Measurements from ENCODE around the gene PRAMEF9. TPM values are rescaled to one million over a fixed set of nuclear protein-coding genes. Genes with fewer than 3 reads are reported as not detected.
"Not testable (repeated sequence)": the region's sequence is repeated elsewhere in the genome, so short reads cannot be mapped to it uniquely, and the experiment has no call there.

Gene PRAMEF9
- total RNA-seq (not detected), polyA plus RNA-seq (not detected)
- long read RNA-seq, donor 1 = 0 reads
- long read RNA-seq, donor 2 = 0 reads
- long read RNA-seq, donor 3 = 0 reads
- long read RNA-seq, donor 4 = 0 reads
- long read RNA-seq, donor 5 = 0 reads

DNA sequence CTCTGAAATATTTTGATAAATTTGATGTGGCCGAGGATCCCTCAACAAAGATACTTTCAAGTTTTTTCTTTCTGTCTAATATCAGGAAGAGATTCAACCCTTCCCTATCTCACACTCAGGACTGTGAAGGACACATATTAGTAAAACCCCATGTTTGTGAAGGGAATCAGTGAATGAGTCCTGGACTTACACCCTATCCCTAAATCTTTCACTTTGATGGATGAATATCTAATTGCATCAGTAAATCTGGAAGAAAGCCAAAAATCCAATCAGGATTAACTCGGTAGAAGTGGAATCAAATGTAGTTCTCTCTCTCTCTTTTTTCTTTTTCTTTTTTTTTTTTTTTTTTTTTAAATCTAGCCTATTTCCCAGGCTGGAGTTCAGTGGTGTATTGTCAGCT lies at the start of gene PRAMEF9:
Gene PRAMEF9, plus strand, starts transcription at position 301 of the 400 bp plus-strand sequence. CDS start 3,433 bp downstream, outside the sequence.
- not testable (repeated sequence) for H3K27ac ChIP-seq (ENCODE audit: low read depth in 1 of 2, low read length in 1 of 2); H3K9me3 ChIP-seq (ENCODE audit: control insufficient read depth in 4 of 4, insufficient read depth in 3 of 4, low read length in 3 of 4); H3K9ac ChIP-seq (ENCODE audit: insufficient read depth in 1 of 2, low read length in 2 of 2); H3K27me3 ChIP-seq (ENCODE audit: control insufficient read depth in 3 of 3, insufficient read depth in 3 of 3, low read length in 2 of 3); DNase-seq; H3K36me3 ChIP-seq (ENCODE audit: control insufficient read depth in 4 of 4, insufficient read depth in 4 of 4, low read length in 4 of 4); ATAC-seq (ENCODE audit: insufficient read depth, low FRiP score); H3K4me3 ChIP-seq; H3K4me1 ChIP-seq (ENCODE audit: control insufficient read depth in 5 of 5, insufficient read depth in 5 of 5, low read length in 5 of 5)
- 94 to 100% methylated on average over 1 of the region's 2 CpGs for WGBS, 2 donors

DNA sequence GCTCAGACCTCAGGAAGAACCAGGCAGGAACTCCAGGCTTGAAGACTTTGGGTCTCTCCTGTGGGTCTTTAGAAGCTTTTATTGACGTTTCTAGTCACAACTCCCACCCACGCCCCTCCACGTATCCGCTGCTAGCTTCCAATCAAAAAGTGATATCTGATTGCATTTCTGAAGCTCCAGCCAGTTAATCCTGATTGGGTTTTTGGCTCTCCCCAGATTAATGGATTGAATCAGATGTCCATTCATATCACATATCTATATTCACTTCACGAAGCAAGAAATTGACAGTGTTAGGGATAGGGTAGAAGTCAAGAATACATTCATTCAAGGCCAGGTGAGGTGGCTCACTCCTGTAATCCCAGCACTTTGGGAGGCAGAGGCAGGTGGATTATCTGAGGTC lies 15.7 kb upstream of the PRAMEF9 start, which contains the start of gene PRAMEF26:
Gene PRAMEF26, minus strand, starts transcription at position 101 of the 400 bp plus-strand sequence. CDS start 2,914 bp downstream, outside the sequence.
- DNase-seq; H3K27ac ChIP-seq (ENCODE audit: low read depth in 1 of 2, low read length in 1 of 2); H3K9me3 ChIP-seq (ENCODE audit: control insufficient read depth in 4 of 4, insufficient read depth in 3 of 4, low read length in 3 of 4); H3K4me3 ChIP-seq; H3K9ac ChIP-seq (ENCODE audit: insufficient read depth in 1 of 2, low read length in 2 of 2); H3K4me1 ChIP-seq (ENCODE audit: control insufficient read depth in 5 of 5, insufficient read depth in 5 of 5, low read length in 5 of 5); H3K27me3 ChIP-seq (ENCODE audit: control insufficient read depth in 3 of 3, insufficient read depth in 3 of 3, low read length in 2 of 3); ATAC-seq (ENCODE audit: insufficient read depth, low FRiP score); H3K36me3 ChIP-seq (ENCODE audit: control insufficient read depth in 4 of 4, insufficient read depth in 4 of 4, low read length in 4 of 4): not testable (repeated sequence)
- 83 to 100% methylated on average over 1 of the region's 5 CpGs for WGBS, 2 donors

DNA sequence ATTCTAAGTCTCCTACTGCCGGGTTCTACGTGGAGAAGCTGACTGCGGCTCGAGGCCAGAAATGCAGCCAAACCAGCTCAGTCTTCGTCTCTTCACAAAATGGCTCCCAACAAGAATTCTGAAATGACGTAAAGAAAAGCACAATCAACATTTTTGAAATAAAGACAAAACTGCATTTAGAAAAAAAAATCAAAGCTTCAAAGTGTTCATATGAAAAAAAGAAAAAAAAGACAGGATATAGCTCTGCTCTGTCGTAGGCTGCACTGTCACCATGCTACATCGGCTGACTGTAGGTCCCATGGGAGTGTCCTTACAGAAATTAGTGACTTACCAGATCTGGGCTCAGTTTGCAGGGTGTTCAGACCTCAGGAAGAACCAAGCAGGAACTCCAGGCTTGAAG lies 6.1 kb upstream of the PRAMEF9 start, which contains the start of gene HNRNPCL4:
Gene HNRNPCL4, minus strand, starts transcription at position 101 of the 400 bp plus-strand sequence. CDS start 164 bp downstream, outside the sequence.
- H3K4me3 ChIP-seq; H3K36me3 ChIP-seq (ENCODE audit: control insufficient read depth in 4 of 4, insufficient read depth in 4 of 4, low read length in 4 of 4); H3K9ac ChIP-seq (ENCODE audit: insufficient read depth in 1 of 2, low read length in 2 of 2); ATAC-seq (ENCODE audit: insufficient read depth, low FRiP score); DNase-seq; H3K9me3 ChIP-seq (ENCODE audit: control insufficient read depth in 4 of 4, insufficient read depth in 3 of 4, low read length in 3 of 4); H3K27me3 ChIP-seq (ENCODE audit: control insufficient read depth in 3 of 3, insufficient read depth in 3 of 3, low read length in 2 of 3); H3K27ac ChIP-seq (ENCODE audit: low read depth in 1 of 2, low read length in 1 of 2); H3K4me1 ChIP-seq (ENCODE audit: control insufficient read depth in 5 of 5, insufficient read depth in 5 of 5, low read length in 5 of 5): not testable (repeated sequence)
- no CpG with 5 or more reads among the region's 8 CpGs for WGBS, 2 donors

DNA sequence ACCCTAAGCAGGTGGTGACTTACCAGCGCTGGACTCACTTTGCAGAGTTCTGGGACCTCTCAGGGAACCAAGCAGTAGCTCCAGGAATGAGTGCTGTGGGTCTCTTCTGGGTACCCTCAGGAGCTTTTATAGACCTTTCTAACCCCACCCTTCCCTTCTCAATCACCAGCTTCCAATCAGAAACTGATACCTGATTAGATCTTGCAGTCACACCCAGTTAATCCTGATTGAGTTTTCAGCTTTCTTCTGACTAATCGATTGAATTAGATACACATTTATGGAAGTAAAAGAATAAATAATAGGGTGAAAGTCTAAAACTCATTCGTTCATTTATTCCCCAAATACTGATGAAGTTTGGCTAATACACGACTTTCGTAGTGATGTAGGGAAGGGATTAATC lies 29.7 kb downstream of the PRAMEF9 start, which contains the start of gene PRAMEF13:
Gene PRAMEF13, minus strand, starts transcription at position 101 of the 400 bp plus-strand sequence. CDS start 1,820 bp downstream, outside the sequence.
- not testable (repeated sequence) for H3K4me3 ChIP-seq; H3K9me3 ChIP-seq (ENCODE audit: control insufficient read depth in 4 of 4, insufficient read depth in 3 of 4, low read length in 3 of 4); H3K36me3 ChIP-seq (ENCODE audit: control insufficient read depth in 4 of 4, insufficient read depth in 4 of 4, low read length in 4 of 4); DNase-seq; H3K27me3 ChIP-seq (ENCODE audit: control insufficient read depth in 3 of 3, insufficient read depth in 3 of 3, low read length in 2 of 3); H3K4me1 ChIP-seq (ENCODE audit: control insufficient read depth in 5 of 5, insufficient read depth in 5 of 5, low read length in 5 of 5); H3K27ac ChIP-seq (ENCODE audit: low read depth in 1 of 2, low read length in 1 of 2); ATAC-seq (ENCODE audit: insufficient read depth, low FRiP score); H3K9ac ChIP-seq (ENCODE audit: insufficient read depth in 1 of 2, low read length in 2 of 2)
- 100% methylated on average over 1 of the region's 5 CpGs; no CpG with 5 or more reads in 1 of the 2 donors for WGBS, 2 donors

DNA sequence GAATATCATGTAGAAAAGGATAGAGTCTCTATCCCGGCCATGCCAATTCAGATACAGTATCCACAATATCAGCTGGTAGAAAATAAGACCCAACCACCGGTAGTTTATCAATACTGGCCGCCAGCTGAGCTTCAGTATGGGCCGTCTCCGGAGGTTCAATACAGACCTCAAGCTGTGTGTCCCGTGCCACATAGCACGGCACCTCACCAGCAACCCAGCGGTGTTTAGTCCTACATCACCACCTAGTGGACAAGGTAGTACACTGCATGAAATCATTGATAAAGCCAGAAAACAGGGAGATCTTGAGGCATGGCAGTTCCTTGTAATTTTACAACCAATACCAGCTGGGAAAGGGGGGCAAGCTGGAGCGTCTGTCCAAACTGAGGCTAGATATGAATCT lies 37.1 kb downstream of the PRAMEF9 start:
- H3K9ac ChIP-seq (ENCODE audit: insufficient read depth in 1 of 2, low read length in 2 of 2); H3K4me3 ChIP-seq; H3K4me1 ChIP-seq (ENCODE audit: control insufficient read depth in 5 of 5, insufficient read depth in 5 of 5, low read length in 5 of 5); H3K9me3 ChIP-seq (ENCODE audit: control insufficient read depth in 4 of 4, insufficient read depth in 3 of 4, low read length in 3 of 4); ATAC-seq (ENCODE audit: insufficient read depth, low FRiP score); H3K36me3 ChIP-seq (ENCODE audit: control insufficient read depth in 4 of 4, insufficient read depth in 4 of 4, low read length in 4 of 4); H3K27ac ChIP-seq (ENCODE audit: low read depth in 1 of 2, low read length in 1 of 2); H3K27me3 ChIP-seq (ENCODE audit: control insufficient read depth in 3 of 3, insufficient read depth in 3 of 3, low read length in 2 of 3); DNase-seq: not testable (repeated sequence)
- no CpG with 5 or more reads among the region's 9 CpGs for WGBS, 2 donors

DNA sequence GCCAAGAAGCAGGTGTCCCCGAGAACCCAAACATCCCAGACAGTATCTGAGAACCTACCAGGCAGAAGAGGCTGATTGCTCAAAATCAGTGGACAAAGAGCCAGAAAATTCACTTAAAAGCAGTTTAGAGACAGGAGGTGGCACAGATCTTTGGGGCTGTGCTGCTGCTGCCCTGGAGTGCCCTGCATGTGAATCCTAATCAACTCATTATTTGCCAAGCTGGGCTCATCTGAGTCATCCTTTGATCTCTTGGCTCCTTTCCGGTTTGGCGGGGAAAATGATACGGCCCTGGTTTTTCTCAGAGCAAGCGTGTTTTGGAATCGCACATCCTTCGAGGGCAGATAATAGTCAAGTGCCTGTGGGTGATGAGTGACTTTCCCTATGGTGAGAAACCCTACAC lies 45.0 kb downstream of the PRAMEF9 start:
- not testable (repeated sequence) for H3K9ac ChIP-seq (ENCODE audit: insufficient read depth in 1 of 2, low read length in 2 of 2); H3K4me1 ChIP-seq (ENCODE audit: control insufficient read depth in 5 of 5, insufficient read depth in 5 of 5, low read length in 5 of 5); H3K9me3 ChIP-seq (ENCODE audit: control insufficient read depth in 4 of 4, insufficient read depth in 3 of 4, low read length in 3 of 4); ATAC-seq (ENCODE audit: insufficient read depth, low FRiP score); H3K4me3 ChIP-seq; H3K27ac ChIP-seq (ENCODE audit: low read depth in 1 of 2, low read length in 1 of 2); H3K36me3 ChIP-seq (ENCODE audit: control insufficient read depth in 4 of 4, insufficient read depth in 4 of 4, low read length in 4 of 4); DNase-seq; H3K27me3 ChIP-seq (ENCODE audit: control insufficient read depth in 3 of 3, insufficient read depth in 3 of 3, low read length in 2 of 3)
- no CpG with 5 or more reads among the region's 7 CpGs for WGBS, 2 donors

DNA sequence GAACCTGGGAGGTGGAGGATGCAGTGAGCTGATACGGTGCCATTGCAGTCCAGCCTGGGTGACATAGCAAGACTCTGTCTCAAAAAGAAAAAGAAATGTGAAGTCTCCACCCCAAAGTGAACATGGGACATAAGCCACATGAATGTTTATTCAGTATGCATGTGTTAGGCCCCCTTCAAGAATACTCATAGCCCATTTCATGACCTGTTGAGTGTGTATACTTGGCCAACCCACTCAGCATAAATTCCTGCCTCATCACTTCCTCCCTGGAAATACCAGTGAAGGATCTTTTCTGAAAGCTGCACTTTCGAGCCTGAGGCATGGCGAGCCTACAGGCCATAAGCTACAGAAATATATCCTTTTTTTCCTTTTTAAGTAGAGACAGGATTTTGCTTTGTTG lies 47.6 kb downstream of the PRAMEF9 start:
- not testable (repeated sequence) for DNase-seq; H3K4me1 ChIP-seq (ENCODE audit: control insufficient read depth in 5 of 5, insufficient read depth in 5 of 5, low read length in 5 of 5); H3K9me3 ChIP-seq (ENCODE audit: control insufficient read depth in 4 of 4, insufficient read depth in 3 of 4, low read length in 3 of 4); ATAC-seq (ENCODE audit: insufficient read depth, low FRiP score); H3K9ac ChIP-seq (ENCODE audit: insufficient read depth in 1 of 2, low read length in 2 of 2); H3K4me3 ChIP-seq; H3K27me3 ChIP-seq (ENCODE audit: control insufficient read depth in 3 of 3, insufficient read depth in 3 of 3, low read length in 2 of 3); H3K27ac ChIP-seq (ENCODE audit: low read depth in 1 of 2, low read length in 1 of 2); H3K36me3 ChIP-seq (ENCODE audit: control insufficient read depth in 4 of 4, insufficient read depth in 4 of 4, low read length in 4 of 4)
- WGBS, 2 donors = no CpG with 5 or more reads among the region's 3 CpGs

DNA sequence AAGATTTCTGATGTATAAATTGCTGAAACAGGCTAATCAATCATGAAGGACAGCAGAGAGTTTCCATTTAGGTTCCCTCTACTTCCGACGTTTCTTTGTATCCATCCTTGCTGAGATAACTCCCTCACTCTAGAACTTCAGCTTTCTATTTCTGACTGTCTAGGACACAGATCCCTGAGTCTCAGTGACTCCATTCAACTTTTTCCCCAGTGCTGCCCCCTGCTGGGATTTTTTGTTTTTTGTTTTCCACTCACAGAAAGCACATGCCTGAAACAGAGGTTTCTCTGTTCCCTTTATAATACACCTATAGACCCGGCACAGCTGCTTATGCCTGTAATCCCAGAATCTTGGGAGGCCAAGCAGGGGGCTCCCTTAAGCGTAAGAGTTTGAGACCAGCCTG lies 51.1 kb downstream of the PRAMEF9 start:
- not testable (repeated sequence) for H3K9me3 ChIP-seq (ENCODE audit: control insufficient read depth in 4 of 4, insufficient read depth in 3 of 4, low read length in 3 of 4); H3K27me3 ChIP-seq (ENCODE audit: control insufficient read depth in 3 of 3, insufficient read depth in 3 of 3, low read length in 2 of 3); H3K27ac ChIP-seq (ENCODE audit: low read depth in 1 of 2, low read length in 1 of 2); H3K4me1 ChIP-seq (ENCODE audit: control insufficient read depth in 5 of 5, insufficient read depth in 5 of 5, low read length in 5 of 5); H3K4me3 ChIP-seq; H3K36me3 ChIP-seq (ENCODE audit: control insufficient read depth in 4 of 4, insufficient read depth in 4 of 4, low read length in 4 of 4); DNase-seq; H3K9ac ChIP-seq (ENCODE audit: insufficient read depth in 1 of 2, low read length in 2 of 2); ATAC-seq (ENCODE audit: insufficient read depth, low FRiP score)
- WGBS, 2 donors = no CpG with 5 or more reads among the region's 4 CpGs

Data from lung (tissue), 14 donors.